OCI-LY3 (cell line): ENCODE results near the gene RECQL.

Source experiments
- H2AFZ ChIP-seq: fragments of 200-600, 300-600 bp; shearing (Covaris generic); 2 replicates; pipeline ENCODE4 v1.6.0; 2014; ENCODE audit warnings: antibody characterized with exemption, low read depth, low read length
- H3K27ac ChIP-seq: fragments of 200-600, 300-600 bp; sonication (generic); 2 replicates; pipeline ENCODE4 v1.5.1; 2014; ENCODE audit warnings: mild to moderate bottlenecking, low read length, moderate library complexity, mixed read lengths
- H3K27me3 ChIP-seq: fragments of 200-600, 300-600 bp; sonication (generic); 2 replicates; pipeline ENCODE4 v1.6.1; 2014; ENCODE audit warnings: low read depth, low read length, mixed read lengths
- H3K36me3 ChIP-seq: fragments of 200-600, 300-600 bp; sonication (generic); replicated peaks from 2 replicates; pipeline ENCODE3; 2014; ENCODE audit warnings: low read depth, low read length, mixed read lengths
- H3K4me1 ChIP-seq: fragments of 300-600, 200-600 bp; sonication (generic); 2 replicates; pipeline ENCODE4 v1.6.1; 2014; ENCODE audit warnings: low read length, mixed read lengths
- H3K4me2 ChIP-seq: fragments of 200-600, 300-600 bp; sonication (generic); 2 replicates; pipeline ENCODE4 v1.6.1; 2014; ENCODE audit warnings: low read length, mixed read lengths
- H3K4me3 ChIP-seq: fragments of 300-600, 200-600 bp; sonication (generic); 2 replicates; pipeline ENCODE4 v1.5.1; 2014; ENCODE audit warnings: antibody characterized with exemption, mild to moderate bottlenecking, low read length, moderate library complexity
- H3K79me2 ChIP-seq: fragments of 300-600, 200-600 bp; shearing (Covaris generic); 2 replicates; pipeline ENCODE4 v1.6.1; 2014; ENCODE audit warnings: mild to moderate bottlenecking, low read length, mixed read lengths
- H3K9ac ChIP-seq: fragments of 300-600, 200-600 bp; shearing (Covaris generic); 2 replicates; pipeline ENCODE4 v1.6.0; 2014; ENCODE audit warnings: mild to moderate bottlenecking, low read length, moderate library complexity
- H3K9me3 ChIP-seq: fragments of 200-600, 300-600 bp; shearing (Covaris generic); 2 replicates; pipeline ENCODE4 v1.6.1; 2014; ENCODE audit warnings: low read length, mixed read lengths; ENCODE audit not compliant: insufficient read depth
- H4K20me1 ChIP-seq: fragments of 200-600, 300-600 bp; sonication (generic); 2 replicates; pipeline ENCODE4 v1.6.1; 2016; ENCODE audit warnings: low read length, mixed read lengths; ENCODE audit not compliant: insufficient read depth
- EZH2phosphoT487 ChIP-seq: fragments of 200-600 bp; shearing (Covaris generic); IDR thresholded peaks from 2 replicates; pipeline ENCODE4 v1.6.1; 2018; ENCODE audit warnings: antibody characterized with exemption, mixed run types, low read depth
- TF ChIP-seq, protein P1 (sequence below): fragments of 200-600, 300-600 bp; sonication (generic); IDR thresholded peaks from 2 replicates; pipeline ENCODE4 v1.5.1; 2014; ENCODE audit warnings: antibody characterized with exemption, low read length, low read depth

RECQL gene

GRCh38 chr12:21543151-21543550 is 41.7 kb upstream of the RECQL start:
- H3K9me3 ChIP-seq = no peaks in the 10 kb centered on the region
- peaks cover 15% of the 10 kb centered on the region for H3K4me1 ChIP-seq
- H3K36me3 ChIP-seq = no peaks in the 10 kb centered on the region
- no peak overlapping the region for H3K9ac ChIP-seq
- H4K20me1 ChIP-seq = no peaks in the 10 kb centered on the region
- H3K79me2 ChIP-seq = no peaks in the 10 kb centered on the region
- H3K27me3 ChIP-seq = no peaks in the 10 kb centered on the region
- H3K4me2 ChIP-seq = no peak overlapping the region
- H3K27ac ChIP-seq = no peak overlapping the region
- H2AFZ ChIP-seq = no peak overlapping the region
- no peak overlapping the region for H3K4me3 ChIP-seq
- TF ChIP-seq EZH2phosphoT487 = no peak
- TF ChIP-seq, protein P1, sequence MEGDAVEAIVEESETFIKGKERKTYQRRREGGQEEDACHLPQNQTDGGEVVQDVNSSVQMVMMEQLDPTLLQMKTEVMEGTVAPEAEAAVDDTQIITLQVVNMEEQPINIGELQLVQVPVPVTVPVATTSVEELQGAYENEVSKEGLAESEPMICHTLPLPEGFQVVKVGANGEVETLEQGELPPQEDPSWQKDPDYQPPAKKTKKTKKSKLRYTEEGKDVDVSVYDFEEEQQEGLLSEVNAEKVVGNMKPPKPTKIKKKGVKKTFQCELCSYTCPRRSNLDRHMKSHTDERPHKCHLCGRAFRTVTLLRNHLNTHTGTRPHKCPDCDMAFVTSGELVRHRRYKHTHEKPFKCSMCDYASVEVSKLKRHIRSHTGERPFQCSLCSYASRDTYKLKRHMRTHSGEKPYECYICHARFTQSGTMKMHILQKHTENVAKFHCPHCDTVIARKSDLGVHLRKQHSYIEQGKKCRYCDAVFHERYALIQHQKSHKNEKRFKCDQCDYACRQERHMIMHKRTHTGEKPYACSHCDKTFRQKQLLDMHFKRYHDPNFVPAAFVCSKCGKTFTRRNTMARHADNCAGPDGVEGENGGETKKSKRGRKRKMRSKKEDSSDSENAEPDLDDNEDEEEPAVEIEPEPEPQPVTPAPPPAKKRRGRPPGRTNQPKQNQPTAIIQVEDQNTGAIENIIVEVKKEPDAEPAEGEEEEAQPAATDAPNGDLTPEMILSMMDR = no peak

- no peaks in the 10 kb centered on the region for H3K9me3 ChIP-seq
- no peak overlapping the region for H3K9ac ChIP-seq
- H4K20me1 ChIP-seq = no peaks in the 10 kb centered on the region
- no peaks in the 10 kb centered on the region for H3K27me3 ChIP-seq
- no peak overlapping the region for H2AFZ ChIP-seq
- H3K4me2 ChIP-seq = no peak overlapping the region
- no peak overlapping the region for H3K27ac ChIP-seq
- TF ChIP-seq, protein P1 = no peak
- H3K36me3 ChIP-seq = no peaks in the 10 kb centered on the region
- no peaks in the 10 kb centered on the region for H3K79me2 ChIP-seq
- H3K4me1 ChIP-seq = peaks cover 15% of the 10 kb centered on the region
- no peak overlapping the region for H3K4me3 ChIP-seq
These were observed 41.0 kb upstream of the RECQL start for GRCh38 chr12:21542403-21542802.

DNA sequence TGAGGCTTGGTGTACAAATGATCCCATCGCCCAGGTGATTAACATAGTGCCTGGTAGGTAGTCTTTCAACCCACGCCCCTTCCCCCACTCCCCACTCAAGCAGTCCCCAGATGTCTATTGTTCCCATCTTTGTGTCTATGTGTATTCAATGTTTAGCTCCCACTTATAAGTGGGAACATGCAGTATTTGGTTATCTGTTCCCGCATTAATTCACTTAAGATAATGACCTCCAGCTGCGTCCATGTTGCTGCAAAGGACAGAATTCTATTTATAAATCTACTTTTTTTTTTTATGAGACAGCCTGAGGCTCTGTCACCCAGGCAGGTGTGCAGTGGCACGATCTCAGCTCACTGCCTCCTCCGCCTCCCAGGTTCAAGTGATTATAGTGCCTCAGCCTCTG is 40.3 kb upstream of the RECQL start:
- no peak overlapping the region for H3K4me2 ChIP-seq
- H2AFZ ChIP-seq = no peak overlapping the region
- no peak overlapping the region for H3K4me3 ChIP-seq
- peaks cover 15% of the 10 kb centered on the region for H3K4me1 ChIP-seq
- no peaks in the 10 kb centered on the region for H3K27me3 ChIP-seq
- H3K36me3 ChIP-seq = no peaks in the 10 kb centered on the region
- no peaks in the 10 kb centered on the region for H3K9me3 ChIP-seq
- no peak for TF ChIP-seq EZH2phosphoT487
- TF ChIP-seq, protein P1 = no peak
- H3K9ac ChIP-seq = no peak overlapping the region
- H4K20me1 ChIP-seq = no peaks in the 10 kb centered on the region
- no peak overlapping the region for H3K27ac ChIP-seq
- no peaks in the 10 kb centered on the region for H3K79me2 ChIP-seq

- H3K4me2 ChIP-seq = peak overlapping the region; percentile 24; the same call in 1 of the 2 replicates
- no peaks in the 10 kb centered on the region for H3K9me3 ChIP-seq
- H4K20me1 ChIP-seq = no peaks in the 10 kb centered on the region
- H3K27ac ChIP-seq = peak overlapping the region; percentile 5; the same call in 1 of the 2 replicates
- no peak overlapping the region for H3K9ac ChIP-seq
- H3K4me3 ChIP-seq = no peak overlapping the region
- H3K27me3 ChIP-seq = no peaks in the 10 kb centered on the region
- peaks cover 15% of the 10 kb centered on the region for H3K4me1 ChIP-seq
- TF ChIP-seq EZH2phosphoT487 = no peak
- TF ChIP-seq, protein P1 = no peak
- no peak overlapping the region for H2AFZ ChIP-seq
- no peaks in the 10 kb centered on the region for H3K36me3 ChIP-seq
- no peaks in the 10 kb centered on the region for H3K79me2 ChIP-seq
These were observed 38.4 kb upstream of the RECQL start for GRCh38 chr12:21539797-21540196.
